Activated T-cell treated with anti-CD3 and anti-CD28 coated beads, Interleukin-2, amount 50 U/mL, for 4 hours (primary cell): ENCODE data around the gene USP16. TPM values are rescaled to one million over a fixed set of nuclear protein-coding genes. Genes with fewer than 3 reads are reported as not detected.
A peak's percentile ranks its signal among the peaks of the same experiment; 100 is the strongest.
"Not testable (repeated sequence)": the region's sequence is repeated elsewhere in the genome, so short reads cannot be mapped to it uniquely, and the experiment has no call there.

ENCODE experiments used
- ATAC-seq, 2 donors: fragments of 200-7000 bp; cut with Tn5 transposase; one replicate each; pipeline ENCODE4 v1.10.0; 2021
- DNase-seq: peaks from one replicate; pipeline ENCODE4 v3.0.0-alpha.2; 2020
- H3K27me3 Mint-ChIP-seq: one replicate; pipeline ENCODE4 v1.8.0; 2021; ENCODE audit warnings: low read depth, mixed read lengths
- H3K36me3 Mint-ChIP-seq: one replicate; pipeline ENCODE4 v1.8.0; 2022; ENCODE audit warnings: mixed read lengths; ENCODE audit not compliant: insufficient read depth
- H3K4me1 Mint-ChIP-seq: one replicate; pipeline ENCODE4 v1.8.0; 2021; ENCODE audit warnings: low read depth, mixed read lengths
- H3K4me3 Mint-ChIP-seq: one replicate; pipeline ENCODE4 v1.8.0; 2021; ENCODE audit warnings: mild to moderate bottlenecking, moderate library complexity, mixed read lengths
- H3K9me3 Mint-ChIP-seq: one replicate; pipeline ENCODE4 v1.8.0; 2021; ENCODE audit warnings: mixed read lengths
- total RNA-seq, 3 donors: library from RNA; stranded (reverse); gene quantifications; one replicate each; pipeline ENCODE4 v1.2.1, GENCODE V29; 2021

Gene USP16
- total RNA-seq, 3 donors from 2014 or later, result 54.7 to 61.1 (median 58.0) TPM

- H3K9me3 Mint-ChIP-seq, H3K4me1 Mint-ChIP-seq: not testable (repeated sequence)
Measured at GRCh38 chr21:29011236-29011635, 13.2 kb upstream of the USP16 start.

DNA sequence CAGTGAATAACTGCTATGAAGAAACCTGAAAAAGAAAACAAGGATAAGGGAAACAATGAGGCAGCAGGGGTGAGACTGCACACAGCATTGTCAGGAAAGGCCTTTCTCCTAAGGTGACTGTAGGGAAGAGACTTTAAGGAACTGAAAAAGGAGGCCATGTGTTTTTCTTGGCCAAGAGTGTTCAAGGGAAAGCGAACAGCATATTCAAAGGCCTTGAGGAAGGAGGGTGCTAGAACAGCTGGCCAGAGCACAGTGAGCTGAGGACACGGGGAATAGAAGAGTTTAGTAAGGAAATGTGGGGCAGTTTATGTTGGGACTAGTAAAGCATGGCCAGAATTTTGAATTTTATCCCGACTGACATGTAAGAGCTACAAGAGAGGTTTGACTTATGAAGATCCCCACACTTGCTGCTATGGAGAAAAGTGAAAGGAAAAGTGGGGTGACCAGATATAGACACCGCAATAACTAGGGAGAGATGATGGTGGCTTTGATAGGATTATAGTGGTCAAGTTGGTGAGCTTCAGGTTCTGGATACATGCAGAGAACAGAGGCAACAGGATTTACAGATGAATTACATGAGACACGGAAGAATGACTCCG lies 6.7 kb upstream of the USP16 start:
- Mint-ChIP-seq H3K4me1 (peaks cover 27% of the 10 kb centered on the region), H3K9me3 (no peaks in the 10 kb centered on the region), H3K27me3 (no peaks in the 10 kb centered on the region), H3K36me3 (no peaks in the 10 kb centered on the region), H3K4me3 (peak overlapping the region; percentile 89)
- ATAC-seq, result no peak
- no peak for DNase-seq

More at GRCh38 chr21:29011236-29011635, 13.2 kb upstream of the USP16 start:
- H3K27me3 Mint-ChIP-seq, H3K4me3 Mint-ChIP-seq, H3K36me3 Mint-ChIP-seq, ATAC-seq, DNase-seq: not testable (repeated sequence)

GRCh38 chr21:29018540-29018939 lies 5.9 kb upstream of the USP16 start:
- Mint-ChIP-seq H3K9me3 (no peaks in the 10 kb centered on the region), H3K36me3 (no peaks in the 10 kb centered on the region), H3K4me3 (peak overlapping the region; percentile 89), H3K27me3 (no peaks in the 10 kb centered on the region), H3K4me1 (peaks cover 31% of the 10 kb centered on the region)
- ATAC-seq (no peak), DNase-seq (no peak)

DNA sequence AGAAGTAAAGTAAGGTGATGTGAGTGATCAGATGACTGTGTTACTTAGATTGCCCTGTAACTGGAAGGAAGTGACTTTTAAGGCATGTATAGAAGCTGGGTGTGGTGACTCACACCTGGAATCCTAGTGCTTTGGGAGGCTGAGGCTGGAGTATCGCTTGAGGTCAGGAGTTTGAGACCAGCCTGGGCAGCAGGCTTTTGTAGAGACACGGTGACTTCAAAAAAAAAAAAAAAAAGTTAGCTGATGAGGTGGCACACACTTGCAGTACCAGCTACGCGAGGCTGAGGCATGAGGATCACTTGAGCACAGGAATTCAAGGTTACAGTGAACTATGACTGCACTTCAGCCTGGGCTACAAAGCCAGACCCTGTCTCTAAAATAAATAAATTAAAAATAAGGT lies 2.3 kb upstream of the USP16 start:
- Mint-ChIP-seq H3K4me1 (peaks cover 53% of the 10 kb centered on the region), H3K27me3 (no peaks in the 10 kb centered on the region), H3K4me3 (peak overlapping the region; percentile 3), H3K9me3 (no peaks in the 10 kb centered on the region), H3K36me3 (peaks cover 3% of the 10 kb centered on the region)
- DNase-seq (no peak), ATAC-seq (no peak)

DNA sequence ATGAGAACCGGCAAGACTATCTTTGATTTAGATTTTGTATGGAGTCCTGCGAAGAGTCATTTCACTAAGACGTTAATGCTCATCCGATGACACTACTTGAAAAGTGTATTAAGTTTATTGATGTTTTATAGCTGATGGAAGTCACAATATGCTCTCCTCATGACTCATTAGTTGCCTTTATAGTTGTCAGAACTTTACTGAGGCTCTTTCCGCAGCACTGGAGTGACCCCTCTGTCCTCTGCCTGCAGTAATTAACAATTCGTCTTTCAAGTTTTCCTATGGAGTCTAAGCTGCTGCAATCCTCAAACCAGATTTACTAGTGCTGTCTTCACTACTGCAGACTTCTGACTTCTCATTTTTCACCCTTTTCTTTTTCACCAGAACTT lies 853 bp downstream of the USP16 start:
- Mint-ChIP-seq H3K4me3 (peak overlapping the region; percentile 98), H3K27me3 (no peaks in the 10 kb centered on the region), H3K36me3 (peaks cover 12% of the 10 kb centered on the region), H3K4me1 (peaks cover 46% of the 10 kb centered on the region), H3K9me3 (no peaks in the 10 kb centered on the region)
- ATAC-seq, result peak; percentile 8 to 15
- DNase-seq, result no peak

GRCh38 chr21:29029524-29029923 lies 5.1 kb downstream of the USP16 start:
- no peaks in the 10 kb centered on the region for H3K9me3 Mint-ChIP-seq
- H3K4me1 Mint-ChIP-seq, result peaks cover 33% of the 10 kb centered on the region
- ATAC-seq, result no peak
- no peak for DNase-seq
- peaks cover 31% of the 10 kb centered on the region for H3K36me3 Mint-ChIP-seq
- H3K4me3 Mint-ChIP-seq, result no peak overlapping the region
- no peaks in the 10 kb centered on the region for H3K27me3 Mint-ChIP-seq

- H3K27me3 Mint-ChIP-seq, result no peaks in the 10 kb centered on the region
- DNase-seq (no peak), ATAC-seq (peak in 1 of 2 donors; percentile 18)
- H3K4me1 Mint-ChIP-seq, result peaks cover 24% of the 10 kb centered on the region
- H3K36me3 Mint-ChIP-seq, result peaks cover 36% of the 10 kb centered on the region
- no peak overlapping the region for H3K4me3 Mint-ChIP-seq
- H3K9me3 Mint-ChIP-seq, result no peaks in the 10 kb centered on the region
Measured at GRCh38 chr21:29030909-29031308, 6.4 kb downstream of the USP16 start.

DNA sequence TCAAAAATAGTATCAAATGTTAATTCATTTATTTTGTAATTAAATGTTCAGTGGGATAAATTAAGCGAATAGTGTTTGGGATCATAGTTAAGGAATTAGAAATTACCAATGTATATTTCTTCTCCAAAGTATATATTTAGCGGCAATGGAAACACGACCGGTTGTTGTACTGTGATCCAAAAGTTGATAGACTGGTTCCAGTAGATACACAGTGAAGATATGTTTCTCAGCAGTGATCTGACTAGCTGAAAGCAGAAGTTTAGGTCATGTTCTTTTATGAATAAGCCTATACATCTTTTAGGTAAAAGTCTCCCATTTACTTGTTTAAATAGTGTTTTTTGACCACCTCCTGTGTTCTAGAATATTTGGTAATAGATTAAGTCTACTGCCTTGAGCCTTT lies 8.8 kb downstream of the USP16 start:
- Mint-ChIP-seq H3K4me3 (no peak overlapping the region), H3K36me3 (peaks cover 46% of the 10 kb centered on the region), H3K4me1 (peaks cover 13% of the 10 kb centered on the region), H3K27me3 (no peaks in the 10 kb centered on the region), H3K9me3 (no peaks in the 10 kb centered on the region)
- DNase-seq (no peak), ATAC-seq (no peak)

GRCh38 chr21:29033871-29034270 lies 9.4 kb downstream of the USP16 start:
- peaks cover 44% of the 10 kb centered on the region for H3K36me3 Mint-ChIP-seq
- peaks cover 13% of the 10 kb centered on the region for H3K4me1 Mint-ChIP-seq
- no peak overlapping the region for H3K4me3 Mint-ChIP-seq
- H3K27me3 Mint-ChIP-seq, result no peaks in the 10 kb centered on the region
- H3K9me3 Mint-ChIP-seq, result no peaks in the 10 kb centered on the region
- ATAC-seq (no peak), DNase-seq (no peak)

DNA sequence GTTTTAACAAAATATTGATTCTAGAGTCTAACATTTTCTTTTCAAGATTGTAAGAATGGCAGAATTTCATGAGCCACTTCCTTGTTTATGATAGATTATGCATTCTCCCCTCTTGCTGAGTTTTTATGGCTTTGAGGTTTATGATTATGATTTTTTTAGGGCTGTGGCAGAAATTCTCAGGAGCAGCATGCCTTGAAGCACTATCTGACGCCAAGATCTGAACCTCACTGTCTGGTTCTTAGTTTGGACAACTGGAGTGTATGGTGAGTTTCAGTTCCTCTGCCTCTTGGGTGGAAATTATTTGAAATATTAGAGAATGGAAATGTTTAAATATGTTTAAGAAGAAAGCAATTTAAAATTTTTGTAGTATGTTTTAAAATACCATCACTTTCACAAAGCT lies 10.2 kb downstream of the USP16 start:
- Mint-ChIP-seq H3K27me3 (no peaks in the 10 kb centered on the region), H3K4me1 (peaks cover 9% of the 10 kb centered on the region), H3K4me3 (no peak overlapping the region), H3K36me3 (peaks cover 41% of the 10 kb centered on the region), H3K9me3 (no peaks in the 10 kb centered on the region)
- no peak for ATAC-seq
- DNase-seq, result no peak

GRCh38 chr21:29052224-29052623 lies 27.8 kb downstream of the USP16 start:
- Mint-ChIP-seq H3K9me3 (no peaks in the 10 kb centered on the region), H3K4me1 (no peaks in the 10 kb centered on the region)

DNA sequence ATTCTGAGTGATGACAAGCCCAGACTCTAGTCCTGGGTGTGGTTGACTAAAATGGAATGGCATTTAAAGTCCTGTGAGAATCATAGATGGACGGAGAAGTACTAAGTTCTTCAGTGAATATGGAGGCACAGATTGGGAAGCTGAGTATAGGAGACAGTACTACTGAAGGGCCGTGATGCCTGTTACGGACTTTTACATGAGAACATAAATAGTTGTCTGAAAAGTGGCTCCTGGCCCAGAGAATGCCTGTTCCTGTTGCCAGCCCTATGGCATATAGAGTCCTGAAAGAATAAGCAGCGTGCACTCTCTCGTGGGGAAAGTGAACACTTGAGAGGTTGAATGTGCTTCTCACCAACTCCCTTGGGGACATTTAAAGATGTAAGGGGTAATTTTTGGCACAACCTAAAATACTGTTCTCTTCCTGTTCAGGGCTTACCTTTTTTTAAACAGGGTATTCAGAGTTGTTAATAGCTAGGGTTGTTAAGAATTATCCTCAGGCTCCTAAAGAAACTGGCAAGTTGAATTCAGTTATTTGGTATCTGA lies 28.6 kb downstream of the USP16 start:
- Mint-ChIP-seq H3K4me3 (no peak overlapping the region), H3K9me3 (no peaks in the 10 kb centered on the region), H3K27me3 (no peaks in the 10 kb centered on the region), H3K4me1 (no peaks in the 10 kb centered on the region), H3K36me3 (peaks cover 40% of the 10 kb centered on the region)
- ATAC-seq, result no peak
- no peak for DNase-seq

More at GRCh38 chr21:29052224-29052623, 27.8 kb downstream of the USP16 start:
- ATAC-seq, result no peak
- Mint-ChIP-seq H3K36me3 (peaks cover 39% of the 10 kb centered on the region), H3K4me3 (no peak overlapping the region), H3K27me3 (no peaks in the 10 kb centered on the region)
- no peak for DNase-seq

DNA sequence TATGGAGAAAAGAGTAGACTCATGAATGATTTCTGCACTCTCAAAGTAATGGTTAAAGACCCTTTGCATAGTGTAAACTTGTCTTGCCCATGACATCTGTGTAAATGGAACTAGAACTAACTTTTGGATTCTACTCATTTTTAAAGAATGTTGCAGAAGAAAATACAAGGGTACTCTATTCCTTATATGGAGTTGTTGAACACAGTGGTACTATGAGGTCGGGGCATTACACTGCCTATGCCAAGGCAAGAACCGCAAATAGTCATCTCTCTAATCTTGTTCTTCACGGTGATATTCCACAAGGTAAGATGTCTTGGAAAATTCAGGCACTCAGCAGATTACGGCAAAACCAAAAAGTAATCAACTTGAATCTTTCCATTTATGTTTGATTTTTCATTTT lies 29.2 kb downstream of the USP16 start:
- peaks cover 36% of the 10 kb centered on the region for H3K36me3 Mint-ChIP-seq
- no peak for DNase-seq
- H3K4me3 Mint-ChIP-seq, result no peak overlapping the region
- no peaks in the 10 kb centered on the region for H3K27me3 Mint-ChIP-seq
- H3K9me3 Mint-ChIP-seq, result no peaks in the 10 kb centered on the region
- no peak for ATAC-seq
- no peaks in the 10 kb centered on the region for H3K4me1 Mint-ChIP-seq

- ATAC-seq (no peak), DNase-seq (no peak)
- Mint-ChIP-seq H3K36me3 (peaks cover 29% of the 10 kb centered on the region), H3K4me1 (no peaks in the 10 kb centered on the region), H3K4me3 (no peak overlapping the region), H3K9me3 (no peaks in the 10 kb centered on the region), H3K27me3 (no peaks in the 10 kb centered on the region)
Measured at GRCh38 chr21:29055080-29055479, 30.6 kb downstream of the USP16 start.

- DNase-seq (no peak), ATAC-seq (no peak)
- Mint-ChIP-seq H3K36me3 (peaks cover 31% of the 10 kb centered on the region), H3K4me3 (no peak overlapping the region), H3K4me1 (no peaks in the 10 kb centered on the region), H3K9me3 (no peaks in the 10 kb centered on the region), H3K27me3 (no peaks in the 10 kb centered on the region)
Measured at GRCh38 chr21:29056005-29056404, 31.5 kb downstream of the USP16 start.
